GM23338 (cell line): Measurements from ENCODE around the gene CFP. TPM values are rescaled to one million over a fixed set of nuclear protein-coding genes. Genes with fewer than 3 reads are reported as not detected.

Experiments used
- ATAC-seq: fragments of 200-7000 bp; cut with Tn5 transposase; 3 replicates; pipeline ENCODE4 v1.9.1; 2020
- DNase-seq: peaks from one replicate; pipeline ENCODE4 v3.0.0-alpha.2; 2015; ENCODE audit warnings: low spot score
- H2AFZ ChIP-seq: fragments of 200-600 bp; sonication (generic); 2 replicates; pipeline ENCODE4 v1.8.0; 2016; ENCODE audit warnings: antibody characterized with exemption, mild to moderate bottlenecking, moderate library complexity
- H3F3A ChIP-seq: fragments of 200-600 bp; sonication (generic); replicated peaks from 2 replicates; pipeline ENCODE4 v1.8.0; 2017; ENCODE audit warnings: antibody characterized with exemption, mixed run types, low read depth
- H3K27ac ChIP-seq: fragments of 200-600 bp; sonication (generic); 2 replicates; pipeline ENCODE4 v1.6.1; 2016; ENCODE audit warnings: low read depth
- H3K27me3 ChIP-seq: fragments of 200-600 bp; sonication (generic); 2 replicates; pipeline ENCODE4 v1.8.0; 2016; ENCODE audit warnings: mild to moderate bottlenecking, mixed run types, moderate library complexity; ENCODE audit not compliant: insufficient read depth
- H3K36me3 ChIP-seq: fragments of 200-600 bp; sonication (generic); 2 replicates; pipeline ENCODE4 v1.8.0; 2016; ENCODE audit warnings: mild to moderate bottlenecking; ENCODE audit not compliant: insufficient read depth
- H3K4me1 ChIP-seq: fragments of 200-600 bp; sonication (generic); 2 replicates; pipeline ENCODE4 v1.8.0; 2016; ENCODE audit warnings: mild to moderate bottlenecking, moderate library complexity; ENCODE audit not compliant: insufficient read depth
- H3K4me2 ChIP-seq: fragments of 200-600 bp; sonication (generic); 2 replicates; pipeline ENCODE4 v1.7.1; 2017; ENCODE audit warnings: mixed run types
- H3K4me3 ChIP-seq: fragments of 200-600 bp; sonication (generic); 2 replicates; pipeline ENCODE4 v1.6.1; 2016; ENCODE audit warnings: mixed run types
- H3K79me2 ChIP-seq: fragments of 200-600 bp; sonication (generic); replicated peaks from 2 replicates; pipeline ENCODE4 v1.8.0; 2017; ENCODE audit warnings: mild to moderate bottlenecking; ENCODE audit not compliant: insufficient read depth
- H3K9me2 ChIP-seq: fragments of 200-600 bp; sonication (generic); 2 replicates; pipeline ENCODE4 v1.8.0; 2017; ENCODE audit not compliant: insufficient read depth
- H4K20me1 ChIP-seq: fragments of 200-600 bp; sonication (generic); replicated peaks from 2 replicates; pipeline ENCODE4 v1.8.0; 2017; ENCODE audit warnings: mild to moderate bottlenecking; ENCODE audit not compliant: insufficient read depth
- H3K27ac Mint-ChIP-seq: 2 replicates; pipeline ENCODE4 v1.8.0; 2020; ENCODE audit warnings: inconsistent platforms, mild to moderate bottlenecking, moderate library complexity, mixed read lengths
- H3K27me3 Mint-ChIP-seq: 3 replicates; pipeline ENCODE4 v1.8.0; 2022; ENCODE audit warnings: low read depth, mild to moderate bottlenecking, moderate library complexity, mixed read lengths, inconsistent platforms; ENCODE audit not compliant: insufficient read depth, poor library complexity
- H3K36me3 Mint-ChIP-seq: 3 replicates; pipeline ENCODE4 v1.8.0; 2021; ENCODE audit warnings: low read depth, mild to moderate bottlenecking, inconsistent platforms, moderate library complexity, mixed read lengths
- H3K4me1 Mint-ChIP-seq: 3 replicates; pipeline ENCODE4 v1.8.0; 2020; ENCODE audit warnings: mild to moderate bottlenecking, inconsistent platforms, mixed read lengths
- H3K4me3 Mint-ChIP-seq: 3 replicates; pipeline ENCODE4 v1.8.0; 2021; ENCODE audit warnings: moderate library complexity, mild to moderate bottlenecking, inconsistent platforms, mixed read lengths
- H3K9me3 Mint-ChIP-seq: 3 replicates; pipeline ENCODE4 v1.8.0; 2020; ENCODE audit warnings: moderate library complexity, mild to moderate bottlenecking, inconsistent platforms, mixed read lengths
- CREB1 ChIP-seq: fragments of 250-450 bp; sonication (Bioruptor Pico); IDR thresholded peaks from 2 replicates; pipeline ENCODE4 v1.5.0; 2020; ENCODE audit warnings: low read depth, mild to moderate bottlenecking, moderate library complexity
- EZH2 ChIP-seq: fragments of 200-600 bp; sonication (generic); IDR thresholded peaks from one replicate; pipeline ENCODE4 v1.8.0; 2017; ENCODE audit warnings: antibody characterized with exemption, mild to moderate bottlenecking, low read depth; ENCODE audit not compliant: unreplicated experiment
- EZH2phosphoT487 ChIP-seq: fragments of 200-600 bp; sonication (generic); IDR thresholded peaks from one replicate; pipeline ENCODE4 v1.8.1; 2018; ENCODE audit warnings: antibody characterized with exemption; ENCODE audit not compliant: unreplicated experiment
- JUNB ChIP-seq: IDR thresholded peaks from one replicate; pipeline ENCODE4 v1.6.1; 2016; ENCODE audit warnings: antibody characterized with exemption; ENCODE audit not compliant: unreplicated experiment
- NANOG ChIP-seq: IDR thresholded peaks from 2 replicates; pipeline ENCODE4 v1.6.1; 2016; ENCODE audit warnings: antibody characterized with exemption, borderline replicate concordance
- POLR2AphosphoS5 ChIP-seq: IDR thresholded peaks from 2 replicates; pipeline ENCODE4 v1.6.1; 2016; ENCODE audit warnings: antibody characterized with exemption, low read depth
- STAT1 ChIP-seq: IDR thresholded peaks from one replicate; pipeline ENCODE4 v1.6.1; 2016; ENCODE audit warnings: antibody characterized with exemption; ENCODE audit not compliant: unreplicated experiment
- ZNF114 ChIP-seq: fragments of 250-450 bp; sonication (Bioruptor Pico); IDR thresholded peaks from 2 replicates; pipeline ENCODE4 v1.5.0; 2020; ENCODE audit warnings: mild to moderate bottlenecking, moderate library complexity
- ZNF331 ChIP-seq: fragments of 250-450 bp; sonication (Bioruptor Pico); IDR thresholded peaks from 2 replicates; pipeline ENCODE4 v1.5.0; 2020; ENCODE audit warnings: low read depth, mild to moderate bottlenecking, moderate library complexity
- polyA plus RNA-seq: library from polyadenylated mRNA; unstranded; fragments of >200 nt; fragmentation: Nextera tagmentation; extraction: Ambion mirVana; gene quantifications from 2 replicates; pipeline ENCODE4 v1.2.1, GENCODE V29; 2016
- total RNA-seq: library from RNA; depleted of rRNA; stranded (reverse); fragments of >200 nt; shearing (Covaris generic); gene quantifications from 2 replicates; pipeline ENCODE4 v1.2.3, GENCODE V29; 2014
- TF ChIP-seq, protein P1 (sequence below): fragments of 250-450 bp; sonication (Bioruptor Pico); IDR thresholded peaks from 2 replicates; pipeline ENCODE4 v1.5.0; 2020; ENCODE audit warnings: mild to moderate bottlenecking, moderate library complexity
- TF ChIP-seq, protein P2 (sequence below): IDR thresholded peaks from one replicate; pipeline ENCODE4 v1.6.1; 2018; ENCODE audit warnings: antibody characterized with exemption; ENCODE audit not compliant: unreplicated experiment
- TF ChIP-seq, protein P3 (sequence below): IDR thresholded peaks from 2 replicates; pipeline ENCODE4 v1.6.1; 2016; ENCODE audit warnings: antibody characterized with exemption
- TF ChIP-seq, protein P4 (sequence below), 2 experiments: fragments of 200-600 bp in 1 of 2; sonication (generic) in 1 of 2; conservative IDR thresholded peaks; 2 replicates each; pipeline versions ENCODE4 v1.5.1 to v1.6.1; 2016 to 2017; ENCODE audit warnings: antibody characterized with exemption in 2 of 2, low read depth in 2 of 2, mild to moderate bottlenecking in 2 of 2, moderate library complexity in 1 of 2

The CFP gene
- total and polyA plus RNA-seq, 2 experiments from 2014 or later, result 2.1 to 2.2 TPM

DNA sequence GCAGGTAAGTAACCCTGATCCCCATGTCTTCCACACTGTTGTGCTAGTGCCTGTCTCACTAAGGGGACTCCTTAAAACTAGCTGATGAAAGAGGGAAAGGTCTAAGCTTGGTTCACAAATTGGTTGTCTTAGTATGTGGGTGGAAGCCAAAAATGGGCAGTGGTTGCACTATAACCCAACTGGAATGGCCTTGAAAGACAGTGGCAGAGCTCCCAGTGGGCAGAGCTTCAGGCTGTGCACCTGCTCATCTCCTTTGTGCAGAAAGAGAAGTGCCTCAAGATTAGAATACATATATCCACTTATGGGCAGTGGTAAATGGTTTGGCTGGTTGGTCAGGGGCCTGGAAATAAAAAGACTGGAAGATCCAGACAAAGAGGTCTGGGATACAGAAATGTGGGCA, 17.3 kb downstream of the CFP start (continued):
- TF ChIP-seq, protein P1, sequence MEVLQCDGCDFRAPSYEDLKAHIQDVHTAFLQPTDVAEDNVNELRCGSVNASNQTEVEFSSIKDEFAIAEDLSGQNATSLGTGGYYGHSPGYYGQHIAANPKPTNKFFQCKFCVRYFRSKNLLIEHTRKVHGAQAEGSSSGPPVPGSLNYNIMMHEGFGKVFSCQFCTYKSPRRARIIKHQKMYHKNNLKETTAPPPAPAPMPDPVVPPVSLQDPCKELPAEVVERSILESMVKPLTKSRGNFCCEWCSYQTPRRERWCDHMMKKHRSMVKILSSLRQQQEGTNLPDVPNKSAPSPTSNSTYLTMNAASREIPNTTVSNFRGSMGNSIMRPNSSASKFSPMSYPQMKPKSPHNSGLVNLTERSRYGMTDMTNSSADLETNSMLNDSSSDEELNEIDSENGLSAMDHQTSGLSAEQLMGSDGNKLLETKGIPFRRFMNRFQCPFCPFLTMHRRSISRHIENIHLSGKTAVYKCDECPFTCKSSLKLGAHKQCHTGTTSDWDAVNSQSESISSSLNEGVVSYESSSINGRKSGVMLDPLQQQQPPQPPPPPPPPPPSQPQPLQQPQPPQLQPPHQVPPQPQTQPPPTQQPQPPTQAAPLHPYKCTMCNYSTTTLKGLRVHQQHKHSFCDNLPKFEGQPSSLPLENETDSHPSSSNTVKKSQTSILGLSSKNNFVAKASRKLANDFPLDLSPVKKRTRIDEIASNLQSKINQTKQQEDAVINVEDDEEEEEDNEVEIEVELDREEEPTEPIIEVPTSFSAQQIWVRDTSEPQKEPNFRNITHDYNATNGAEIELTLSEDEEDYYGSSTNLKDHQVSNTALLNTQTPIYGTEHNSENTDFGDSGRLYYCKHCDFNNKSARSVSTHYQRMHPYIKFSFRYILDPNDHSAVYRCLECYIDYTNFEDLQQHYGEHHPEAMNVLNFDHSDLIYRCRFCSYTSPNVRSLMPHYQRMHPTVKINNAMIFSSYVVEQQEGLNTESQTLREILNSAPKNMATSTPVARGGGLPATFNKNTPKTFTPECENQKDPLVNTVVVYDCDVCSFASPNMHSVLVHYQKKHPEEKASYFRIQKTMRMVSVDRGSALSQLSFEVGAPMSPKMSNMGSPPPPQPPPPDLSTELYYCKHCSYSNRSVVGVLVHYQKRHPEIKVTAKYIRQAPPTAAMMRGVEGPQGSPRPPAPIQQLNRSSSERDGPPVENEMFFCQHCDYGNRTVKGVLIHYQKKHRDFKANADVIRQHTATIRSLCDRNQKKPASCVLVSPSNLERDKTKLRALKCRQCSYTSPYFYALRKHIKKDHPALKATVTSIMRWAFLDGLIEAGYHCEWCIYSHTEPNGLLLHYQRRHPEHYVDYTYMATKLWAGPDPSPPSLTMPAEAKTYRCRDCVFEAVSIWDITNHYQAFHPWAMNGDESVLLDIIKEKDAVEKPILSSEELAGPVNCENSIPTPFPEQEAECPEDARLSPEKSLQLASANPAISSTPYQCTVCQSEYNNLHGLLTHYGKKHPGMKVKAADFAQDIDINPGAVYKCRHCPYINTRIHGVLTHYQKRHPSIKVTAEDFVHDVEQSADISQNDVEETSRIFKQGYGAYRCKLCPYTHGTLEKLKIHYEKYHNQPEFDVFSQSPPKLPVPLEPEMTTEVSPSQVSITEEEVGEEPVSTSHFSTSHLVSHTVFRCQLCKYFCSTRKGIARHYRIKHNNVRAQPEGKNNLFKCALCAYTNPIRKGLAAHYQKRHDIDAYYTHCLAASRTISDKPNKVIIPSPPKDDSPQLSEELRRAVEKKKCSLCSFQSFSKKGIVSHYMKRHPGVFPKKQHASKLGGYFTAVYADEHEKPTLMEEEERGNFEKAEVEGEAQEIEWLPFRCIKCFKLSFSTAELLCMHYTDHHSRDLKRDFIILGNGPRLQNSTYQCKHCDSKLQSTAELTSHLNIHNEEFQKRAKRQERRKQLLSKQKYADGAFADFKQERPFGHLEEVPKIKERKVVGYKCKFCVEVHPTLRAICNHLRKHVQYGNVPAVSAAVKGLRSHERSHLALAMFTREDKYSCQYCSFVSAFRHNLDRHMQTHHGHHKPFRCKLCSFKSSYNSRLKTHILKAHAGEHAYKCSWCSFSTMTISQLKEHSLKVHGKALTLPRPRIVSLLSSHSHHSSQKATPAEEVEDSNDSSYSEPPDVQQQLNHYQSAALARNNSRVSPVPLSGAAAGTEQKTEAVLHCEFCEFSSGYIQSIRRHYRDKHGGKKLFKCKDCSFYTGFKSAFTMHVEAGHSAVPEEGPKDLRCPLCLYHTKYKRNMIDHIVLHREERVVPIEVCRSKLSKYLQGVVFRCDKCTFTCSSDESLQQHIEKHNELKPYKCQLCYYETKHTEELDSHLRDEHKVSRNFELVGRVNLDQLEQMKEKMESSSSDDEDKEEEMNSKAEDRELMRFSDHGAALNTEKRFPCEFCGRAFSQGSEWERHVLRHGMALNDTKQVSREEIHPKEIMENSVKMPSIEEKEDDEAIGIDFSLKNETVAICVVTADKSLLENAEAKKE (CRISPR knock-in tag), result no peak
- no peak for TF ChIP-seq CREB1 (CRISPR knock-in tag)
- TF ChIP-seq, protein P2, sequence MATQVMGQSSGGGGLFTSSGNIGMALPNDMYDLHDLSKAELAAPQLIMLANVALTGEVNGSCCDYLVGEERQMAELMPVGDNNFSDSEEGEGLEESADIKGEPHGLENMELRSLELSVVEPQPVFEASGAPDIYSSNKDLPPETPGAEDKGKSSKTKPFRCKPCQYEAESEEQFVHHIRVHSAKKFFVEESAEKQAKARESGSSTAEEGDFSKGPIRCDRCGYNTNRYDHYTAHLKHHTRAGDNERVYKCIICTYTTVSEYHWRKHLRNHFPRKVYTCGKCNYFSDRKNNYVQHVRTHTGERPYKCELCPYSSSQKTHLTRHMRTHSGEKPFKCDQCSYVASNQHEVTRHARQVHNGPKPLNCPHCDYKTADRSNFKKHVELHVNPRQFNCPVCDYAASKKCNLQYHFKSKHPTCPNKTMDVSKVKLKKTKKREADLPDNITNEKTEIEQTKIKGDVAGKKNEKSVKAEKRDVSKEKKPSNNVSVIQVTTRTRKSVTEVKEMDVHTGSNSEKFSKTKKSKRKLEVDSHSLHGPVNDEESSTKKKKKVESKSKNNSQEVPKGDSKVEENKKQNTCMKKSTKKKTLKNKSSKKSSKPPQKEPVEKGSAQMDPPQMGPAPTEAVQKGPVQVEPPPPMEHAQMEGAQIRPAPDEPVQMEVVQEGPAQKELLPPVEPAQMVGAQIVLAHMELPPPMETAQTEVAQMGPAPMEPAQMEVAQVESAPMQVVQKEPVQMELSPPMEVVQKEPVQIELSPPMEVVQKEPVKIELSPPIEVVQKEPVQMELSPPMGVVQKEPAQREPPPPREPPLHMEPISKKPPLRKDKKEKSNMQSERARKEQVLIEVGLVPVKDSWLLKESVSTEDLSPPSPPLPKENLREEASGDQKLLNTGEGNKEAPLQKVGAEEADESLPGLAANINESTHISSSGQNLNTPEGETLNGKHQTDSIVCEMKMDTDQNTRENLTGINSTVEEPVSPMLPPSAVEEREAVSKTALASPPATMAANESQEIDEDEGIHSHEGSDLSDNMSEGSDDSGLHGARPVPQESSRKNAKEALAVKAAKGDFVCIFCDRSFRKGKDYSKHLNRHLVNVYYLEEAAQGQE, result no peak
- TF ChIP-seq EZH2, result no peak
- no peak for TF ChIP-seq EZH2phosphoT487

DNA sequence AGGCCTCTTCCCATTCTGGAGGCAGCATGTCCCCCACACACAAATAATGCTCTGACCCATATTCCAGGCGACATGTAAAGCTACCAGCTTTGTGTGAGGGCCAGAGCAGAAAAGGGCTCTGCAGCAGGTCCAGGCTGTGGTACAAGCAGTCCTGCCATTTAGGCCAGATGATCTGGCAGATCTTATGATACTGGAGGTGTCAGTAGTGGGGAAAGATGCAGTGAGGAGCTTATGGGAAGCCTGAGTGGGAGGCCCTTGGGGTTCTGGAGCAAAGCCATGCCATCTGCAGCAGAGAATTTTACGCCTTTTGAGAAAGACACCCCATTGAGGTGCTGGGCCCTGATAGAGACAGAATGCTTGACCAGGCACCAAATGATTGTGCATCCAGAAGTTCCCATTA, 17.8 kb downstream of the CFP start:
- no peak overlapping the region for H3K27ac ChIP-seq
- H3K4me3 Mint-ChIP-seq, result no peak overlapping the region
- H3K27me3 Mint-ChIP-seq, result peaks cover 3% of the 10 kb centered on the region
- H3K36me3 Mint-ChIP-seq, result peaks cover 9% of the 10 kb centered on the region; the same call in 1 of the 3 replicates
- no peak overlapping the region for H2AFZ ChIP-seq
- no peak overlapping the region for H3K27ac Mint-ChIP-seq
- H3K27me3 ChIP-seq, result no peaks in the 10 kb centered on the region
- no peaks in the 10 kb centered on the region for H3K79me2 ChIP-seq
- H3F3A ChIP-seq, result no peaks in the 10 kb centered on the region
- H3K4me1 ChIP-seq, result no peaks in the 10 kb centered on the region
- peaks cover 17% of the 10 kb centered on the region for H3K4me1 Mint-ChIP-seq
- H3K36me3 ChIP-seq, result no peaks in the 10 kb centered on the region
- no peaks in the 10 kb centered on the region for H4K20me1 ChIP-seq
- H3K4me3 ChIP-seq, result no peak overlapping the region
- H3K9me3 Mint-ChIP-seq, result no peaks in the 10 kb centered on the region
- DNase-seq, result no peak
- H3K4me2 ChIP-seq, result no peak overlapping the region
- H3K9me2 ChIP-seq, result no peaks in the 10 kb centered on the region
- ATAC-seq, result no peak
- TF ChIP-seq JUNB, result no peak
- TF ChIP-seq CREB1 (CRISPR knock-in tag), result no peak
- TF ChIP-seq, protein P3, sequence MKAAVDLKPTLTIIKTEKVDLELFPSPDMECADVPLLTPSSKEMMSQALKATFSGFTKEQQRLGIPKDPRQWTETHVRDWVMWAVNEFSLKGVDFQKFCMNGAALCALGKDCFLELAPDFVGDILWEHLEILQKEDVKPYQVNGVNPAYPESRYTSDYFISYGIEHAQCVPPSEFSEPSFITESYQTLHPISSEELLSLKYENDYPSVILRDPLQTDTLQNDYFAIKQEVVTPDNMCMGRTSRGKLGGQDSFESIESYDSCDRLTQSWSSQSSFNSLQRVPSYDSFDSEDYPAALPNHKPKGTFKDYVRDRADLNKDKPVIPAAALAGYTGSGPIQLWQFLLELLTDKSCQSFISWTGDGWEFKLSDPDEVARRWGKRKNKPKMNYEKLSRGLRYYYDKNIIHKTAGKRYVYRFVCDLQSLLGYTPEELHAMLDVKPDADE, result no peak
- no peak for TF ChIP-seq STAT1
- TF ChIP-seq POLR2AphosphoS5, result no peak
- TF ChIP-seq, protein P4, sequence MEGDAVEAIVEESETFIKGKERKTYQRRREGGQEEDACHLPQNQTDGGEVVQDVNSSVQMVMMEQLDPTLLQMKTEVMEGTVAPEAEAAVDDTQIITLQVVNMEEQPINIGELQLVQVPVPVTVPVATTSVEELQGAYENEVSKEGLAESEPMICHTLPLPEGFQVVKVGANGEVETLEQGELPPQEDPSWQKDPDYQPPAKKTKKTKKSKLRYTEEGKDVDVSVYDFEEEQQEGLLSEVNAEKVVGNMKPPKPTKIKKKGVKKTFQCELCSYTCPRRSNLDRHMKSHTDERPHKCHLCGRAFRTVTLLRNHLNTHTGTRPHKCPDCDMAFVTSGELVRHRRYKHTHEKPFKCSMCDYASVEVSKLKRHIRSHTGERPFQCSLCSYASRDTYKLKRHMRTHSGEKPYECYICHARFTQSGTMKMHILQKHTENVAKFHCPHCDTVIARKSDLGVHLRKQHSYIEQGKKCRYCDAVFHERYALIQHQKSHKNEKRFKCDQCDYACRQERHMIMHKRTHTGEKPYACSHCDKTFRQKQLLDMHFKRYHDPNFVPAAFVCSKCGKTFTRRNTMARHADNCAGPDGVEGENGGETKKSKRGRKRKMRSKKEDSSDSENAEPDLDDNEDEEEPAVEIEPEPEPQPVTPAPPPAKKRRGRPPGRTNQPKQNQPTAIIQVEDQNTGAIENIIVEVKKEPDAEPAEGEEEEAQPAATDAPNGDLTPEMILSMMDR (conservative IDR thresholded peaks at IDR 0.05; ENCODE audit: low read depth in 2 of 2), result no peak
- no peak for TF ChIP-seq ZNF114 (CRISPR knock-in tag)
- no peak for TF ChIP-seq ZNF331
- TF ChIP-seq EZH2, result no peak
- no peak for TF ChIP-seq NANOG
